NCI-H510A treated with DMSO at 0.1 percent for 48 hours (cell line): ENCODE measurements around the gene RPL36AL.
A peak's percentile ranks its signal among the peaks of the same experiment; 100 is the strongest.
"Not testable (repeated sequence)": the region's sequence is repeated elsewhere in the genome, so short reads cannot be mapped to it uniquely, and the experiment has no call there.

ENCODE experiments used
- DNase-seq: peaks from one replicate; lab custom pipeline; 2025; lab: John Stamatoyannopoulos, UW

RPL36AL gene

DNA sequence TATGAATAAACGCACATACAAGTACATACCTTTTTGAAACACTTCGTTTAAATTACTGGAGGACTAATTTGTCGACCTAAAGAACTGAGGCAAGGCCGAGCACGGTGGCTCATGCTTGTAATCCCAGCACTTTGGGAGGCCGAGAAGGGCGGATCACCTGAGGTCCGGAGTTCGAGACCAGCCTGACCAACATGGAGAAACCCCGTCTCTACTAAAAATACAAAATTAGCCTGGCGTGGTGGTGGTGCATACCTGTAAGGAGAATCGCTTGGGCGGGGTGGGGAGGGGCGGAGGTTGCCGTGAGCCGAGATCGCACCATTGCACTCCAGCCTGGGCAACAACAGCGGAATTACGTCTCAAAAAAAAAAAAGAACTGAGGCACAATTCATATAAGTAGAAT is 1.2 kb downstream of the RPL36AL start:
- not testable (repeated sequence) for DNase-seq

DNA sequence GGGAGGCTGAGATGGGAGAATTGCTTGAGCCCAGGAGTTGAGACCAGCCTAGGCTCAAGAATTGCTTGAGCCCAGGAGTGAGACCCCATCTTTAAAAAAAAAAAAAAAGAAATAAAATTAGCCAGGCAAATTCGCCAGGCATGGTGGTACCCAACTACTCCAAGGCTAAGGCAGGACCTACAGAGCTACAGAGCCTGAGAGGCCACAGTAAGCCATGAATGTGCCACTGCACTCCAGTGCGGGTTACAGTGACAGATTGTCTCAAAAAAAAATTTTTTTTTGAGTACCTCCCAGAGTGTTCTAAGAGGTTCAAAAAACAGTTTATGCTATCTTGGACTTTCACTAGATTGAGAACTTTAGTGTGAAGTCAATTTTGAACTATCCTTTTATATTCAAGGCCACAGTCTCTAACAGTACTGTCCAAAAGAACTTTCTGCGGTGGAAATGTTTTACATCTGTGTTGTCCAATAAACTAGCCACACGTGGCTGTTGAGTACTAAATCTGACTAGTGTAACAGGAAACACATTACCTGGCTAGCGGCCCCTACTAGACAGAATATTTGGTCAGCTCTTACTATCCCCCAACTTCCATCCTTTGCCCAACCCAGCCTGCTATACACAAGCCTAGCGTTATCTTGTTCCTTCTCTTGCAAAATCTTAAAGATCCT is 2.4 kb downstream of the RPL36AL start:
- DNase-seq, result no peak

DNA sequence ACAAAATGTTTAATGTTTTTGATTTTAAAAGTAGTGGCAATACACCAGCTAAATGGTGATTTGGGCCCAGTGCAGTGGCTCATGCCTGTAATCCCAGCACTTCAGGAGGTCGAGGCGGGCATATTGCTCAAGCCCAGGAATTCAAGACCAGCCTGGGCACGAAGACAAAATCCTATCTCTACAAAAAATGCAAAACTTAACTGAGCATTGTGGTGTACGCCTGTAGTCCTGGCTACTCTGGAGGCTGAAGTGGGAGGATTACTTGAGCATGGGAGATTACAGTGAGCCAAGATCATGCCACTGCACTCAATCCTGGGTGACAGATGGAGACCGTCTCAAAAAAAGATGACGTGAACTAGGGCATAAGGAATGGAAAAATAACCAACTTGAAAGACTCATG is 4.7 kb downstream of the RPL36AL start:
- no peak for DNase-seq

DNA sequence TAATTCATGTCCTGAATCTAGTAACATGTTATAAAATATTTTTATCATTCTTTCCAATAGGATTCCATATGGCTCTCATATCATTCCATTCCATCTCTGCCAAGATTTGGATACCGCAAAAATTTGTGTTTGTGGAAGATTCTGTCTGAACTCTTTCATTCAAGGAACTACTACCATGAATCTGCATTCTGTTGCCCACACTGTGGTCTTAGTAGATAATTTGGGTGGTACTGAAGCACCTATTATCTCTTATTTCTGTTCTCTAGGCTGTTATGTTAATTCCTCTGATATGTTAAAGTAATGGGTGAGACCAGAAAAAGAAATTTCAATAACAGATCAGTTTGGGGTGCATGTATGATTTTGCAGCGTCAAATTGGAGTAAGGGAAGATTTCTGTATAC is 6.2 kb downstream of the RPL36AL start:
- DNase-seq, result no peak

DNA sequence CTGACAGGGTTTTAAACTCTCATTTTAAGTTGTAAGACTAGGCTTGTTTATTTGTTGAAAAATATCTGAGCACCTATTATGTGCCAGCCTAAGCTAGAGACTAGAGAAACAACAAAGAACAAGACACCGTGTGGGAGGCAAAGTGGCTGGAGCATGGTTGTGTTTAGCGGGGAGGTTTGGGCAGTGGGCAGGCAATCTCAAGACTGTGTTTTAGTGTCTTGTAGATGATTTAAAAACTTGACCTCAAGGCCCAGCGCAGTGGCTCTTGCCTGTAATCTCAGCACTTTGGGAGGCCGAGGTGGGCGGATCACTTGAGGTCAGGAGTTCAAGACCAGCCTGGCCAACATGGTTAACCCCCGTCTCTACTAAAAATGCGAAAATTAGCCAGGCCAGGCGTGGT is 7.8 kb downstream of the RPL36AL start:
- no peak for DNase-seq

DNA sequence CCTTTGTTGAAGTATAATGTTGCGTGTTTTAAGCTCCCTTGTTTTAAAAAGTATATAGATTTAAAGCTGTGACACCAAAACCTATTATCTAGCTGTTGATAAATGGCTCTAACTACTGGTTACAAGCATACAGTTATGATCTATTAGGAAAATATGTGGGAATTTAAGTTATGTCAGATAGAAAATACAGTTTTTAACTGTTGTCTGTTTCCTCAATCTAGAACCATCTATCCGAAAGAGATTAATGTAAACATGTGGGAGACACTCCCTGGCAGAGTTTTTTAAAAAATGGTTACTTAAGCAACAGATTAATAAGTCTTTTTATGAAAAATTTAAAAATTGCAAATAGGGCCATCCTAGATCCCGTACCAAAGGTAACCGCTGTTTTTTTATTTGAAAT is 8.2 kb downstream of the RPL36AL start:
- DNase-seq, result no peak

DNA sequence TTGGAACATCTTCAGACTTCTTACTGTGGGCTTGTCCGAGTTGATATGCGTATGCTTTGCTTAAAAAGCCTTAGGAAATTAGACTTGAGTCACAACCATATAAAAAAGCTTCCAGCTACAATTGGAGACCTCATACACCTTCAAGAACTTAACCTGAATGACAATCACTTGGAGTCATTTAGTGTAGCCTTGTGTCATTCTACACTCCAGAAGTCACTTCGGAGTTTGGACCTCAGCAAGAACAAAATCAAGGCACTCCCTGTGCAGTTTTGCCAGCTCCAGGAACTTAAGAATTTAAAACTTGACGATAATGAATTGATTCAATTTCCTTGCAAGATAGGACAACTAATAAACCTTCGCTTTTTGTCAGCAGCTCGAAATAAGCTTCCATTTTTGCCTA is 12.8 kb downstream of the RPL36AL start:
- no peak for DNase-seq

DNA sequence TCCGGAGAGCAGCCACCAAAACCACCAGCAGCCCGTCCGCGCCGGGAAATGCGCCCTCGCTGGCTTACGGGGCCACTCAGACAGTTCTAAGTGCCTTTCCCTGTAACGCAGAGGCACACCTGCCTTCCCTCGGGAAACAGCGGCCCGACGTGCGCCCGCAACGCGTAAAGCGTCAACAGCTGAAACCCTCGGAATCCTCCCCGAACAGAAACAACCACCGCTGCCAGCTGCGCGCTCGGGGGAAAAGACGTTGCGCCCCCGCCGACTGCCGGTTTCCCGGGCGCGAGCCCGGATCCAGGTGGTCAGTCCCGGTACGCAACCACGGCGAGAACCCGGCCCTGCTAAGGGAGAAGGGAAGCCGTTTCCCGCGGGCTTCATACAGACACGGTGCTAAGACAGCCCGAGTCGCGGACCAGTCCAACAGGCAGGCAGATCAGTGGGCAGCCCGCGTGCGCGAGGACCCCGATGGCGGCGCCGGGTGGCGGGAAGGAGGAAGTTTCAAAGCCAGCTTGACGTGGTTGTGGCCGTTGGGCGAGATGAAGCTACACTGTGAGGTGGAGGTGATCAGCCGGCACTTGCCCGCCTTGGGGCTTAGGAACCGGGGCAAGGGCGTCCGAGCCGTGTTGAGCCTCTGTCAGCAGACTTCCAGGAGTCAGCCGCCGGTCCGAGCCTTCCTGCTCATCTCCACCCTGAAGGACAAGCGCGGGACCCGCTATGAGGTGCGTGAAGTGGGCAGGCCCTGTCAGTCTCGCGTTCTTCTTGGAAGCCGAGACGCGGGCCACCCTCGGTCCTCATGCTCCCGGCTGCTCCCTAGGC is 21.7 kb downstream of the RPL36AL start, which contains the start of gene LRR1:
TSS of gene LRR1 (plus strand) at position 456 of the 816 bp plus-strand sequence. CDS start at position 537, 81 bp downstream.
- peak; percentile 88 for DNase-seq

DNA sequence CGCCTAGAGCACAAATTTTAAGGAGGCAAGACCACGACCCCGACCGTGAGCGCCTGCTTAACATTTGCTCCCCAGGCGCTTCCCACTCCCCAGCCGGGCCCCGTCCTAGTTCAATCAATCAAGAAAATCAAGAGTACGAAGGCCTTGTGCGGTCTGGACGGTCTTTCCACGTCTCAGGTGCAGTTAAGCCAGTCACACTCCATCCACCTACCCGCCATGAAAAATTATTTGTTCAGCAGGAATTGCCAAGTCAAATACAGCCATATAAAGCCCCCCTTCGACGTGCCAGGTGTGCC is 22.3 kb downstream of the RPL36AL start:
- DNase-seq, result no peak

DNA sequence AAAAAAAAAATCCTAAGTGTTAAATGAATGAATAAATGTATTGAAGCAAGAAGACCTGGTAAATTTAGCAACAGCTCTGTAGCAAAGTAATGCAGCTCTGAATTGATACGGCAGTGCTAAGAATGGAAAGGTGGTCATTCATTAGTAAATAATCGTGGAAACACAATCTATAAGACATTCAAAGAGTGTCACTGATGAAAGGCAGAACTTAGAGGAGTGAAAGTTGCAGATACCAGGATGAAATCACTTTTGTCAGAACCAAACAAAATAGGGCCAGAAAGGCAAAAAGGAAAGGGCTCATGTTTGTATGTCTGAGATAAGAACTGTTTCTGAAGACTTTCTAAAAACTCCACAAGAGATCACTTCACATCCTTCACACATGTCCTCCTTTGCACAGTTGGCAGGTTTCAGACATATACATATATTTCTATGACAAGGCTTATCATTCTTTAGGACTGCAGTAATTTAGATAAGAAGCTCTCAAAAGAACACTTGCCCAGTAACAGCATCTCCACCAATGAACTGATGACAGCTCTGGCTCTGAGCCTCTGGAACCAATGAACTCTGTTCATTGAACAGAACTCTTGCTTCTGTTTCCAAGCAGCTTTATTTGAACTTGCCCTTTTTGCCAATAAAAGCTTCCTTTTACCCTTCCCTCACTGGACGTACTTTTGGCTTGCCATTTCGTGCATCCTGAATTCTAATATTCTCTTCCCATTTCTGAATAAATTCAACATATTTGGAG is 25.9 kb downstream of the RPL36AL start:
- DNase-seq, result no peak

DNA sequence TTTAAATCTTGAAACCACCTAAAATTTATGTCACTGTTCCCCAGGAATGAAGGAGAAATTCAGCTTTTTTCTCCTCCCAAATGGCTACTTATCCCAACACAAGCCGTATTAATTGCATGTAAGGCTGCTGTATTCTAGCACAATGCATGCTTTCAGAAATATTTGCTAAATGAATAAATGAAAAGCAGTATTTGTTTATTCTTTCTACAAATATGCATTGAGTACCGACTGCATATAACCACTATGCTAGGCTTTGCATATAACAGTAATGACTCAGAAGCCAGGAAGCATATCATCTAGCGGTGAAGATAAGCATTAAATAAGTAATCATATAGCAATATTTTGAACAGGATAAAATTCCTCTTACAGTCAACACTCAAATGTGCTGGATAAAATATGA is 27.4 kb downstream of the RPL36AL start:
- DNase-seq, result no peak

DNA sequence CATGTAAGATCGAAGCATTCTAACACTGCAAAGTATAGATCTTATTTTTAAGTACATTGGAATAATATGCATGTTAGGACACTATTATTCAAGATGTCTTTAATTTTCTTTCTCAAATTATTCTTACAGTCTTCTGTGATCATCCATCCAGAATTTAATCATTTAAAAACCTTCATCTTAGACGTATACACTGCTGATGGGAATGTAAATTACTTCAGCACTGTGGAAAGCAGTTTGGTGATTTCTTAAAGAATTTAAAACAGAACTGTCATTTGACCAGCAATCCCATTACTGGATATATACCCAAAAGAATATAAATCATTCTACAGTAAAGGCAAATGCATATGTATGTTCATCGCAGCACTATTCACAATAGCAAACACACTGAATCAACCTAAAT is 31.0 kb downstream of the RPL36AL start:
- DNase-seq, result no peak

DNA sequence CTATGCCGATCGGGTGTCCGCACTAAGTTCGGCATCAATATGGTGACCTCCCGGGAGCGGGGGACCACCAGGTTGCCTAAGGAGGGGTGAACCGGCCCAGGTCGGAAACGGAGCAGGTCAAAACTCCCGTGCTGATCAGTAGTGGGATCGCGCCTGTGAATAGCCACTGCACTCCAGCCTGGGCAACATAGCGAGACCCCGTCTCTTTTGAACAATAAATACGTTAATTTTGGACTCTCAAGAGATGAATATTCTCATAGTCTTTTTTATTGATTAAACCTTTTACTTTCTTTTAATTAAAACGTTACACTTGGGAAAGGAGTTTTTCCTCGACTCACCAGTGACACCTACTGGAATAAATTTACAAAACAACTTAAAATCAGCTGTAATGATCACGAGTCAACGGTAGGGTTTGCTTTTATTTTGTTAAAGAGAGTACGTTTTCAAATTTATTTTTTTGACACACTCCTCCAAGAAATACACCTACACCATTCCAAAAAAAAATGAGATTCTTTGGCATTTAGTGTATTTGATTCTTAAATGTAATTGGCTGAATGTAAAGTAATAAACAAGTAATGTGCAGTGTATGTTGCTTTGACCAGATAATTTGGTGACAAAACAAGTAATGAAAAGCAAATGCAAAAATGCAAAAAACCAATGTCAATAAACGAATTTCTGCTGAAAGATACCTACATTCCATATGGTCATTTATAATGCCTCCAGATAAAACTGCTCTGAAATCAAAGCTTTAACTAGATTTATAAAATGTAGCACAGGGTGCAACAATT is 33.6 kb downstream of the RPL36AL start:
- peak; percentile 76 for DNase-seq

DNA sequence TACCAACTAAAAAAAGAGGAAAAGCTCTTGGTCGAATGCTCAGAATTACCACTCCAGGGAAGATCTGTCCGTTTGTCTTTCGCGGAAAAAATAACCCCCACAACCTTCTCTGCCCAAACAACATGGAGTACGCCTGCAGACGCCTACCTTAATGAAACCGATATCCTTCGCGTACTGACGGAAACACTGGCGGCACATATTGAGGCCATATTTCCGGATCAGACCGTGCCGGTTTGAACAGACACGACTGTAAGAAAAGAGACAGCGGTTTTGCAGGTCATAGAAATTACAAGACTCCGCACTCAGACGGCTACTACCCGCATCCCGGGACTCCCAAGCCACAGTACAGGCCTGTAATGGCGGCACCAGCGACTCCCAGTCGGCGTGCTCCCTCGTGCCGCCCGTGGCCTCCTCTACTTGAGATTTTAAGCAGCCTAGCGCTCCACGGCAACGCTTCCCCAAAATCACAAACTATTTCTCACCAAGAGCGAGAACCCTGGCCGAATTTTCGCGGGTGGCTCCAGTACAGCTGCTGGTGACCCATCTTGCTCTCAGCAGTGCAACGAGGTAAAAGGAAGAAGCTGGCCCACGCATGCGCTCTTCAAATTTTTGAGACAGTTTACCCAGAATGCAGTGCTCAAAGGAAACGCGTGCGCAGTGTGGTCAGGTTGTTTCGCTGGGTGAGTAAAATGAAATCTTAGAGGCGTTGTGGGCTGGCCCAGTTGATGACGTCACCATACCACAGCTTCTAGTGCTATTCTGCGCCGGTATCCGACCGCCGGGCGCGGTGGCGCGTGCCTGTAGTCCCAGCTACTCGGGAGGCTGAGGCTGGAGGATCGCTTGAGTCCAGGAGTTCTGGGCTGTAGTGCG is 34.4 kb downstream of the RPL36AL start, which contains the start of gene RPS29:
TSS of gene RPS29 (minus strand) at position 578 of the 870 bp plus-strand sequence. CDS start at position 544, 34 bp downstream.
- peak; percentile 99 for DNase-seq

DNA sequence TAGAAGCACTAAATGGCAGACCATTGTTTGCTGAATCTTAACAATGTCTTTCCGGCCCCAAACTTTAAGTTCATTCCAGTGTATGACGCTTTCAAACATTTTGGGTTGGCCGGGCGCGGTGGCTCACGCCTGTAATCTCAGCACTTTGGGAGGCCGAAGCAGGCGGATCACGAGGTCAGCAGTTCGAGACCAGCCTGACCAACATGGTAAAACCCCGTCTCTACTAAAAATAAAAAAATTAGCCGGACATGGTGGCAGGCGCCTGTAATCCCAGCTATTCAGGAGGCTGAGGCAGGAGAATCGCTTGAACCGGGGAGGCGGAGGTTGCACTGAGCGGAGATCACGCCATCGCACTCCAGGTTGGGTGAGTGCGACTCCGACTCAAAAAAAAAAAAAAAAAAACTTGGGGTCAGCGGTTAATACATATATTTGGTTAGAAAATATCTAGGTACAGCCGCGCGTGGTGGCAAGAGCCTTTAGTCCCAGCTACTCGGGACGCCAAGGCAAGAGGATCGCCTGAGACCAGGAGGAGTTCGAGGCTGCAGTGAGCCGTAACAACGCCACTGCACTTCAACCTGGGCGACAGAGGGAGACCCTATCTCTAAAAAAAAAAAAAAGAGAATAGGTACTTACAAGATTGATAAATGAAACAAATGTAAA is 35.3 kb downstream of the RPL36AL start:
- DNase-seq, result peak; percentile 34

DNA sequence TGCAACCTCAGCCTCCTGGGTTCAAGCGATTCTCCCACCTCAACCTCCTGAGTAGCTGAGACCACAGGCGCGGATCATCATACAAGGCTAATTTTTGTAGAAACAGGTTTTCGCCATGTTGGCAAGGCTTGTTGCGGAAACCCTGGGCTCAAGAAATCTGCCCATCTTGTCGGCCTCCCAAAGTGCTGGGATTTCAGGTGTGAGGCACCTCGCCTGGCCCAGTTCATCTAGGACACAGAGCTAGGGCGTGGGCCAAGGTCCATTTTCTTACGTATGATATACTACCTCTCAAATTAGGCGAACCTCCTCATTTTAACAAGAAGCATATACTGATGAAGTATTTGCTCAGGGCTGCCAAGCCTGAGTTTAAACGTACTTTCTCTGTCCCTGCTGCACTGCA is 36.4 kb downstream of the RPL36AL start:
- no peak for DNase-seq

DNA sequence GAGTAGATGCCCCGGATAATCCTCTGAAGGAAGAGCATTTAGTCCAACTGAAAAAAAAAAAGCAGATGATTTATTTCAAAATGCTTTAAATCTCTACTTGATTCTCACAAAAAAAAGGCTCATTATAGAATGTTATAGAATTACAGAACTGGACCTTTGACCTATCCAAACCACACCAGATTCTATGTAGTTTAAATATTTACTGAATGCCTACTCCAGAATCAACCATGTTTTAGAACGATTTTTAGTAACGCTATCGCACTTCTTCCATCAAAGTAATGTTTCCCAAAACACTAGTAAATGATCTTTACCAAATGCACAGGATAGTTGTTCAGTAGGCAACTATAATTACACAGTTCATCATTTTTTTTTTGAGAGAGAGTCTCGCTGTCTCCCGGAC is 36.8 kb downstream of the RPL36AL start:
- no peak for DNase-seq

DNA sequence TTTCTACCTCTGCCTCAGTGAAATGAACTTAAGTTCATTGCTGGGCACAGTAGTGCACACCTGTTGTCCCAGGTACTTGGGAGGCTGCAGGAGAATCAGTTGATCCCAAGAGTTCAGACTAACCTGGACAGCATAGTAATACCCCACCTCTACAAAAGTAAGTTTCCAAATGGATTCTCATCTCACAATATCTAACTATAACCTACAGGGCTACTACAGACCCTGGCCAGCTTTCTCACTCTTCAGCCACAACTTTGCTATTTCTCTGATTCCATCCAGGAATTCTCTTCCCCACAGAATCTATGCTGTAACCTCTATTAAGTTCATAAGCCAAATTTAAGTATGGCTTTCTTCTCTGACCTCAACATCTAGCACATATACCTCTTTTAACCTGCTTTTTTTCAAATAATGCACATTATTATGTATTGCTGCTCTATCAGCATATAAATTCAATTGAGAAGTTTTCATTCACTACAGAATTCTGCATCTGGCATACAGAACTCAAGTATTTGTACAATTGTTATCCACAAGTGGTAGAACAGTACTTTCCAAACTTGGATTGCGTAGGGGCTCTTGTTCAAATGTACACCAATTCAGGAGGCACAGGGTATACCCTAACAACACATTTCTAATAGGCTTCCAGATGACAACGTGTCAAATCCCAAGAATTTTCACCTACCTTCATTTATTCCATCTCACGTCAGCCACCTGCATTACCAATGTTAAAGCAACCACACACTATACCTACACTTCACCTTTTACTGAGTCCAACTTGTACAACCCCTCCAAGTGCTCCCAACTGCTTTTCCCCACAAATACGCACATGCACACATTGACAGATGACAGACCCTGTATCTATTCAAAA is 38.1 kb downstream of the RPL36AL start:
- no peak for DNase-seq
